ENCODE data around the gene TMEM209.

TMEM209 gene

DNA sequence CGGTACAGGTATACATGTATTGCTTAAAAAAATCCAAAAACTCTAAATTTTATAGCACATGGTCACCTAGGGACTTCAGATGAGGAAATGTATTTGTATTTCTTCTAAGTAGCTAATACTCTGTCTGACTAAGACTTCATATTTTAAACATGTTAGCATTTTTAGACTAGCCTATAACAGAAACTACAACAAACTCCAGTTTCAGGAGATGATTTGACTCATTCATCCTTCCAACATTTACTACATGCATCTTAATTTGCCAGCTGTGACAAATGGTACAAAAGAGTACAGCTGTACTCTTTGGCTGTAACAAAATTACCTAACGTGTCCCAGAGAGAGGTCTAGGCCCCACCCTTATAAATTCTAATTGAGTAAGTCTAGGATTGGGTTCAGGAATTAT lies 22.2 kb downstream of the TMEM209 start:
- H2AFZ ChIP-seq (ENCODE audit: low read length): no peak overlapping the region
- H3K4me2 ChIP-seq (ENCODE audit: low read length): no peak overlapping the region
- H3K4me1 ChIP-seq (ENCODE audit: insufficient read depth, low read length, severe bottlenecking): no peaks in the 10 kb centered on the region
- no peak for TF ChIP-seq EZH2 (IDR thresholded peaks at IDR 0.05; ENCODE audit: borderline replicate concordance, low read length)
- TF ChIP-seq, protein P1, sequence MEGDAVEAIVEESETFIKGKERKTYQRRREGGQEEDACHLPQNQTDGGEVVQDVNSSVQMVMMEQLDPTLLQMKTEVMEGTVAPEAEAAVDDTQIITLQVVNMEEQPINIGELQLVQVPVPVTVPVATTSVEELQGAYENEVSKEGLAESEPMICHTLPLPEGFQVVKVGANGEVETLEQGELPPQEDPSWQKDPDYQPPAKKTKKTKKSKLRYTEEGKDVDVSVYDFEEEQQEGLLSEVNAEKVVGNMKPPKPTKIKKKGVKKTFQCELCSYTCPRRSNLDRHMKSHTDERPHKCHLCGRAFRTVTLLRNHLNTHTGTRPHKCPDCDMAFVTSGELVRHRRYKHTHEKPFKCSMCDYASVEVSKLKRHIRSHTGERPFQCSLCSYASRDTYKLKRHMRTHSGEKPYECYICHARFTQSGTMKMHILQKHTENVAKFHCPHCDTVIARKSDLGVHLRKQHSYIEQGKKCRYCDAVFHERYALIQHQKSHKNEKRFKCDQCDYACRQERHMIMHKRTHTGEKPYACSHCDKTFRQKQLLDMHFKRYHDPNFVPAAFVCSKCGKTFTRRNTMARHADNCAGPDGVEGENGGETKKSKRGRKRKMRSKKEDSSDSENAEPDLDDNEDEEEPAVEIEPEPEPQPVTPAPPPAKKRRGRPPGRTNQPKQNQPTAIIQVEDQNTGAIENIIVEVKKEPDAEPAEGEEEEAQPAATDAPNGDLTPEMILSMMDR (IDR thresholded peaks at IDR 0.05; ENCODE audit: low read length): no peak
- H3K79me2 ChIP-seq (ENCODE audit: insufficient read depth, low read length): no peaks in the 10 kb centered on the region
- no peaks in the 10 kb centered on the region for H3K27me3 ChIP-seq (ENCODE audit: insufficient read depth, low read length)
- H3F3A ChIP-seq (ENCODE audit: insufficient read depth, low read length): no peaks in the 10 kb centered on the region
- H4K20me1 ChIP-seq (ENCODE audit: insufficient read depth, low read length): no peaks in the 10 kb centered on the region
- no peak overlapping the region for H3K9ac ChIP-seq (ENCODE audit: low read length)
- no peaks in the 10 kb centered on the region for H3K9me3 ChIP-seq (ENCODE audit: low read length)
- H3K36me3 ChIP-seq (ENCODE audit: insufficient read depth, low read length): peaks cover 86% of the 10 kb centered on the region
- H3K4me3 ChIP-seq (ENCODE audit: low read depth, low read length, poor library complexity, severe bottlenecking): no peak overlapping the region
- no peaks in the 10 kb centered on the region for H3K9me2 ChIP-seq (ENCODE audit: low read depth, low read length)
- no peak overlapping the region for H3K27ac ChIP-seq (ENCODE audit: low read depth, low read length, poor library complexity, severe bottlenecking)

GRCh38 chr7:130181263-130181605 lies 24.0 kb downstream of the TMEM209 start:
- Histone ChIP-seq H4K20me1 (ENCODE audit: insufficient read depth, low read length) (no peaks in the 10 kb centered on the region), H3K79me2 (ENCODE audit: insufficient read depth, low read length) (no peaks in the 10 kb centered on the region), H2AFZ (ENCODE audit: low read length) (no peak overlapping the region), H3K4me3 (ENCODE audit: low read depth, low read length, poor library complexity, severe bottlenecking) (no peak overlapping the region), H3F3A (ENCODE audit: insufficient read depth, low read length) (no peaks in the 10 kb centered on the region), H3K27ac (ENCODE audit: low read depth, low read length, poor library complexity, severe bottlenecking) (no peak overlapping the region), H3K4me2 (ENCODE audit: low read length) (no peak overlapping the region), H3K27me3 (ENCODE audit: insufficient read depth, low read length) (no peaks in the 10 kb centered on the region), H3K9me2 (ENCODE audit: low read depth, low read length) (no peaks in the 10 kb centered on the region), H3K4me1 (ENCODE audit: insufficient read depth, low read length, severe bottlenecking) (no peaks in the 10 kb centered on the region), H3K36me3 (ENCODE audit: insufficient read depth, low read length) (peaks cover 86% of the 10 kb centered on the region), H3K9me3 (ENCODE audit: low read length) (no peaks in the 10 kb centered on the region), H3K9ac (ENCODE audit: low read length) (no peak overlapping the region)
- TF ChIP-seq, protein P1 (IDR thresholded peaks at IDR 0.05; ENCODE audit: low read length): no peak
- TF ChIP-seq EZH2 (IDR thresholded peaks at IDR 0.05; ENCODE audit: borderline replicate concordance, low read length): no peak

GRCh38 chr7:130180571-130181262 lies 24.5 kb downstream of the TMEM209 start:
- H3K79me2 ChIP-seq (ENCODE audit: insufficient read depth, low read length): no peaks in the 10 kb centered on the region

More at GRCh38 chr7:130180571-130181262, 24.5 kb downstream of the TMEM209 start:
- no peak overlapping the region for H3K4me3 ChIP-seq (ENCODE audit: low read depth, low read length, poor library complexity, severe bottlenecking)
- no peaks in the 10 kb centered on the region for H3K27me3 ChIP-seq (ENCODE audit: insufficient read depth, low read length)
- H3K27ac ChIP-seq (ENCODE audit: low read depth, low read length, poor library complexity, severe bottlenecking): no peak overlapping the region
- H3K4me1 ChIP-seq (ENCODE audit: insufficient read depth, low read length, severe bottlenecking): no peaks in the 10 kb centered on the region
- no peaks in the 10 kb centered on the region for H4K20me1 ChIP-seq (ENCODE audit: insufficient read depth, low read length)
- H3F3A ChIP-seq (ENCODE audit: insufficient read depth, low read length): no peaks in the 10 kb centered on the region
- TF ChIP-seq, protein P1 (IDR thresholded peaks at IDR 0.05; ENCODE audit: low read length): no peak
- no peak for TF ChIP-seq EZH2 (IDR thresholded peaks at IDR 0.05; ENCODE audit: borderline replicate concordance, low read length)
- H3K9me3 ChIP-seq (ENCODE audit: low read length): no peaks in the 10 kb centered on the region
- no peak overlapping the region for H3K4me2 ChIP-seq (ENCODE audit: low read length)
- H3K36me3 ChIP-seq (ENCODE audit: insufficient read depth, low read length): peaks cover 85% of the 10 kb centered on the region
- H3K9me2 ChIP-seq (ENCODE audit: low read depth, low read length): no peaks in the 10 kb centered on the region
- no peak overlapping the region for H2AFZ ChIP-seq (ENCODE audit: low read length)
- H3K9ac ChIP-seq (ENCODE audit: low read length): no peak overlapping the region
